HG02642 (cell line): ENCODE measurements around the gene GAREM1.
"Not testable (repeated sequence)": the region's sequence is repeated elsewhere in the genome, so short reads cannot be mapped to it uniquely, and the experiment has no call there.

Source experiments
- ATAC-seq: cut with Tn5 transposase; IDR thresholded peaks from one replicate; pipeline ENCODE4 v1.9.1; 2021; ENCODE audit warnings: mild to moderate bottlenecking; ENCODE audit not compliant: unreplicated experiment, poor library complexity

GAREM1 gene

DNA sequence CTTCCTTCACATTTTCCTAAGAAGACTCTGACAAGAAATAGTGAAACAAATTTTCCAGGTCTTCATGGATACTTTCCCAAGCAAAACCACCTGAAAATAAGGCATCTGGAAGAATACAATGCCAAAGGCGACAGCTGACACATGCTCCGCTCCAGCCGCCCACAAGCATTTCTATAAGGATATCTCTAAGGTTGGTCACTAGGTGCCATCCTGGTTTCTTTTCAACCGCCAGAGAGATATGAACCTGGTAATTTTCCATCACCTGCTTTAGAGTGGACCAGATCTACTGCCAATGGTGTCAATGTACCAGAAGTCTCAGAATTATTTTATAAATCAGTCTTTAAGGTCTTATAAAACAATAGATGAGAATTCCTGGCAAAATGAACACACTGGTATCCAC lies 97.2 kb downstream of the GAREM1 start:
- ATAC-seq: no peak

DNA sequence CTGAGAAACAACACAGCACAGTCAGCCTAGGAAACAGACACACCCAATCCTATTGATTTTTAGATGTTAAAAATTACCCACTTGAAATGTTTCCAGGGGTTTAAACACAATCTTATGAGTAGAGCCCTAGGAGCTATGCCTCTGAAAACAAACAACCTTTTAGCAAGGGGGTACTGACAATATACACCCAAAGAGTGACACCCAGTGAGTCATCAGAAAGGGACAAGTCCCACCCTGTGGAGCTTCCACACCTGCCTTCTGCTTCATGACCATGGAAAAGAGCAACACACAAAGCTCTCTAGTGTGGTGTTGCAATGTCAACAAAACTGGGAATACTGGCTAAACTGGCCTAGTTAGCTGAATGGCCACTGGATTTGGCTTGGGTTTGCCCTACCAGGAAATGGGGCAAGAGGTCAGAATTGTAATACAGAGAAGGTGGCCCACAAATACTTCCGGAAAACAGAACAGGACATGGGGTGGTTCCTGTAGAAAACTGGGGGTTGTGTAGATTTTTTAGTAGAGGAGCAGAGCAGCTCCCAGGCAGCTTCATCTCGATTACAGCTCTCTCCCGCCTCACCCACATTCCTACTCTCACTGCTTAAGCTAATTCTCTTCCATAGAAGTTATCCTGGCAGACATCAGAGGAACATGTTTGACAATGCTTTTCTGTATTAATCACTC lies 98.2 kb downstream of the GAREM1 start:
- ATAC-seq: no peak

DNA sequence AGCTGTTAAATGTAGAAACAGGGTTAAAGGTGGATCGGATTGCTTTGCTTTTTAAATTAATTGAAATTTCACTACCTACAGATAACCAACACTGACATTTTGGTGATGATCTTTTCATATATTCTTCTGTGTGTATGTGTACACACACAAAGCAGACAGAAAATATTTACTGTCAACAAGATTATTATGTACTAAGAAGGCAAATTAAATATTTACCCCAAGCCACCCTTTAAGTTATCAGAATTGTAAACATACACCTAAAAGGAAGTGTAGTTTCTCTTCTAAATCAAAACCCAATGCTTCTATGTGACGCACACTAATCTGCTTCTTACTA lies 98.7 kb downstream of the GAREM1 start:
- no peak for ATAC-seq

DNA sequence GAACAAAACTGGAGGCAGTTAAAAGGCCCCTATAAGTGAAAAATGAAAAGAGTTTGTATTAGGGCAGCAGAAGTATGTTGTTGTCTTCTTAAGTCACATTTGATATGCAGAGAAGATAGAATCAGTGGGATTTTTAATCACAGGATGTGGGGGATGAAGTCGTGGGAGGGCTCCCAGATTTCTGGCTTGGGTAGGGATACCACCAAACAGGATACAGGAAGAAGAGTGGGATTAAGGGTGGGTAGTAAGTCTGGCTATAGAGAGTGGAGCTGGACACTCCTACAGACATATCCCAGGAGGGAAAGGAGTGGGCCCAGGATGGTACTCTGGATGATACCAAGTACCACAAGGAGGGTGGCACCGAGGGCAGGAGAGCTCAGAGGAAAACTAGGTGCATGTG lies 99.3 kb downstream of the GAREM1 start:
- no peak for ATAC-seq

DNA sequence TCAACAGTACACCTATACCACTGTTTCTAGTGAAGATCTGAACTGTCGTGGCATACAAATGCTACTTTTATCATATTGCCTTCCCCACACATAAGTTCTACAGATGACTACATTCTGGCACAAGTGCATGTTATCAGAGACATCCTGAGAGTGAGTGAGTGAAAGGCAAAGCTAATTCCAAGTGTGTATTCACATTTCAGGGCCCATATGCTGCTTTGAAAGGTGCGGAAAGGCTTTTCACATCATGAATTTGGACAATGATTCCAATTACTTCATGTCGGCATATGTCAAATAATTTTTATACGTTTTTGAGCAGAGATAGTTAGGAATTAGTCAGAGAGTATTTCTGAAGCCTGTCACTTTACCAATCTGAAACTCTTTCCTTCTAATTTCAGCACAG lies 101.7 kb downstream of the GAREM1 start:
- no peak for ATAC-seq

DNA sequence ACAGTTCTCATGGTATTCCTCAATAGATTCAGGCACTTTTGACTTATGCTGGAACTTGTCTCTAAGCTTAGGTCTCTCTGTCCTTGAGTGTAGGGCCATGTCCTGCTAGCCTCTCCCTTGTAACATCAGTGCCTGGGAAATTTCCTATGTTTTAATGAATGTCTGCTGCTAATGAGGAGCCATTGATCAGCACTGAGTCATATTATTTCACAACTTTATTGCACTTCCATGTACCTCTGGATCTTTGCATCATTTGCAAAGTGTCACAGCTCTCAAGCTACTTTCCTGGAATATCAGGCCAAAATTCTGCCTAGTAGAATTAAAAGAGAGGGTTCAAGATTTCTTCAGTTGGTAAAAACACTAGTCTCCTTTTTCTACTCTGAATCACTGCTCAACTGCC lies 102.5 kb downstream of the GAREM1 start:
- ATAC-seq: no peak

DNA sequence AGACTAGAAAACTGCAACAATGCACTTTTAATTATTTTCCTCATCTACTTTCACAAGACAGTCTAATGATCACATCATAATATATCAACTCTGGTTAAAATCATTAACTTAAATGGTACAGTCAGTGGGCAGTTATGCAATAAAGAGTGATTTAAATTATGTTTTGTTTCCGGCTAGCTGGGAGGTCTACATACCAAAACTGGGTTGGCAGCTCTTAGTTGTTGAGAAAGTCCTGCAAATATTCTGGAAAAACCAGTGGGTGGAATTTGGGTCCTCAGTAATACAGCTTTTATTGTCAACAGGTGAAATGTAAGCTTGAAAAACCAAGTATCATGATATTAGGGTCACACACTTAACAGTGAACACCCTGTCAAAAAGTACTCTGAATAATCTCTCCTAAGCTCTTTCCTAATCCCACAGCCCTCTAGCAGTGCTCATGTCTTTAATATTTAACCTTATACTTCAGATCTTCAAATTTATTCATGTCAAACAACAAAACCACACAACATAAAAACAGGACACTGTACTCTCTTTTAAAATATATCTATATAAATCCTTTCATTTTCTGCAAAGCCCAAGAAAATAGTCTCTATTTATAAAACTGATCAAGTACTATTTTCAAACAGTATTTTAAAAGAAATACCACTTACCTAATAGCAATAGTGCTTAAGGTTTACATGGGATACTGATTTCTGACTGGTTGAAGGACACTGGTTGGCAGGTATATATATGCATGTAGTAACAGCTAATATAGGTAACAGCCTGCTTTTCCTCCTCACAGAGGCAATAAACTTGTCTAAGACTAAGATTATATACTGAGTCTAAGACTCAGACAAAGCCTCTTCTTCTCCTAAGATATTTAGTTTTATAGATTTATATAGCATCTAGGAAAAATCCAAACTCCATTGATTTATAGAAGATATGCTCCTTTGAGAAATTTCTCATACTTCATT lies 103.8 kb downstream of the GAREM1 start:
- no peak for ATAC-seq

DNA sequence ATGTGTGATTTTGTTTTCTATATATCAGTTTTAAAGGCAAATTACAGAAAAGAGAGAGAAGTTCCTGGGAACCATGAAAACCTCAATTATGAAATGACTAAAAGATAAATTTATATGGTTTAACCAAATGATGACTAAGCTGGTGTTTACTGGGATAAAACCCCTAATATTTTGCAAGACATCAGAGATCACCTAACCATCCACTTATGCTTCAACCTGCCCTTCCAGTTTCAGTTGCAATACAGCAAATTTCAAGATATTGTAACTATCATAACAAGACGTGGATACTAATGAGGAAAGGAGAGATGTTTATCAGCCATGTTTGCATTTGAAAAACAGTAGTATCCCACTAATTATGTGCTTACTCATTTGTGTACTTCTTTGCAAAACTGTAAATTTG lies 108.2 kb downstream of the GAREM1 start:
- ATAC-seq: no peak

DNA sequence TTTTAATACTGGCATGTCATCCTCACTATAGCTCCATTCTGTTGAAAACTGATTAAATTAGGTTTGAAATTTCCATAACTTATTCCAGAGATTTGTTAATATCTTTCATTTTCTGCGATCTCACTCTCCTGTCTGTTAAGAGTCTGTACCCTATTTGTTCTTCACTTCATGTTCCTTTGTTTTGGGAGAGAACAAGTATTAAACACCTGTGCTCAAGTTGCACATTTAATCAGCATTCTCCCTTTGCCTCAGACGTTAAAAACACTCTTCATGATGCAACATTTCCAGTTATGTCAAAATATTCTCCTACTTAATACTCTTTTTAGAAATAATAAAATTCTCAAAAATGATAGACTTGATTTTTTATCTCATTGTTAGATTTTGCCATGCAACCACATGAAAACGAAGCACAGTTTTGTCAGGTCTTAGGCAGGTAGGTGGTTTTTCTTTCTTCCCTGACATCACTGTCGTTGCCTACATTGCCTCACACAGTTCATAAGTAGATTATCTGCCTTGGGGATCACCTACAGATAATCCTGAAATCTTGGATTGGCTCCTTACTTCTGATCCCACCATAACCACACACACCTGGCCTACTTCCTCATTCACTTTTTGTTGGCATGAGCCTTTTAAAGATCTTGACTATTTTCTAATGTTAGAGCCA lies 109.9 kb downstream of the GAREM1 start:
- ATAC-seq: no peak

DNA sequence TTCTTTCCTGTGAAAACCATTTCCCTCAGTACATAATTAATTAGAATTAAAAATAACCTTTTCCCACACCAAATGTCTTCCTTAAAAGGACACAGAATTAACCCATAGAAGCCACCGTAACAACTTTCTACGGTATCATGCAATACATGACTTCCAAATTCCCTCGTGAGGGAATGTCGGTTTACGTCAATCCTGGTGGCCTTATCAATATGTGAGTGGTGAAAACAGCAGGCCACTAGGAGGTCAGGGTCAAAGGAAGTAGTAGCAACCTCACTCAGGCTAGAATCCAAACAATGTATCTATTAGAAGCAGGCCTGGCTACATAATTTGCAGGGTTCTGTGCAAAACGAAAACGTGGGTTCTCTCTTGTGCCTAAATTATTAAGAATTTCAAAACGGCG lies 112.2 kb downstream of the GAREM1 start:
- ATAC-seq: no peak

DNA sequence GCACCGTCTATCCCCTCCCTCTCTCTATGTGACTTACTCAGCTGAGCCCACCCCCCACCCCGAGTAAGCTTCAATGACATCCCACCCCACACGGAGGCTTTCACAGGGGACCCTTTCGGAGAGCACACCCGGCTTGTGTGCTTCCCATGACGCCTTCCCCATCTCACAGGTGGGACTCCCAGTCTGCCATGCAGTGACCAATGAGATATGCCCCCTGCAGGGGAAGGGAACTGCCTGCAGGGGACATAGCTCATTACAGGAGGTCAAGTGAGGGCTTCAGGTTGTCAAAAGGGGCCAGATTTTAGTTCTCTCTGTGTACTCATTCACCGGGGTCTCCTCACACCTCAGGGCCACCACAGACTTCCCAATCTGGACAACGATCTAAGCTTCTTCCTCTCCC lies 112.6 kb downstream of the GAREM1 start:
- ATAC-seq: no peak

DNA sequence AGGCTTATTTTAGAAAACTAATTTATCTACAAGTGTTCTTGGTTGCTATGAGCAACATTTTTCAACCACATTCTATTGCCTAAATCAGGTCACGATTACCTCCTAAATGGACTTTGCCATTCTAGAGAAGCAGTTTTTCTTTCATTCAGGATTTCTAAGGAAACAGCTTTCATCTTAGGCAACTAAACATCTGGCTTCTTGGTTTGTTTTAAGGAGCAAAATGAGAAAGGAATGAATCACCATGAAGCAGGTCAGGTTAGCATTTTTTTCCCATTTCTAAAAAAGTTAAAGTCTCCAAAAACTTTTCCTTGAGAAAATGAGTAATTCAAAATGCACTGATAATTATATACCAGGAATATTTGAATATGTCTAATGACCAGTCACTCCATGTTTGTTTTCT lies 114.8 kb downstream of the GAREM1 start:
- no peak for ATAC-seq

DNA sequence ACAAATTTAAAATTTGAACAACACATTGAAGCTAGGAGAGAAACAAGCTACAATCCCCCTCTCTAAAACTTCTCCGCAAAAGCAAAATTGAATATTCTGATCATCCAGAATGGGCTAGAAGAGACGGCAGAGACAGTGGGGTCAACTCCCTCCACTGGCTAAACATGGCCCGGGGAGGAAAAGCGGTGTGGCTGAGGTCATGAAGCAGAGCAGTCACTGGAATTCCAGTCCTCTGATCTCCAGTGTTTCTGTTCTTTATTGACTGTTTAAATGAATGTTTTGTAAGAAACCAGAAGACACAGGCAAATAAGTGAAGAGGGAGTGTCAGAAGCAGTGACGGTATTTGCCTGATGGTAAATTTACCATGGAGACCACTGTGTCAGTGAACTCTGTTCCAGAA lies 116.2 kb downstream of the GAREM1 start:
- no peak for ATAC-seq

DNA sequence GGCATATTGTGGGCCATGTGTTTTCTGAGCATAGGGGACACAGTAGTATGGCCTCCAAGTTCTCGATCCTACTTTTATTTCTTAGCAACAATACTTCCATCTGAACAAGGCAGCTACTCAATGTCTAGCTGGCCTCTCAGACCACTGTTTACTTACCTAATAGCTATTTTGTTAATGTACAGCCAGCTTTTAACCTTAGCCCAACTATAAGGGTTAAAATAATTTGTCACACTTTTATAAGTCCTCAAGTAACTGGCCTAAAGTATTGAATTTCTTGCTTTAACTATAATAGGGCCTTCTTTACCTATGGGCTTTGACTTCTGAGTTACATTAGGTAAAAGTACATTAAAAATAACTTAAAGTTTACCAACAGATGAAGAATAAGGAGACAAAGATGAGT lies 117.4 kb downstream of the GAREM1 start:
- no peak for ATAC-seq

DNA sequence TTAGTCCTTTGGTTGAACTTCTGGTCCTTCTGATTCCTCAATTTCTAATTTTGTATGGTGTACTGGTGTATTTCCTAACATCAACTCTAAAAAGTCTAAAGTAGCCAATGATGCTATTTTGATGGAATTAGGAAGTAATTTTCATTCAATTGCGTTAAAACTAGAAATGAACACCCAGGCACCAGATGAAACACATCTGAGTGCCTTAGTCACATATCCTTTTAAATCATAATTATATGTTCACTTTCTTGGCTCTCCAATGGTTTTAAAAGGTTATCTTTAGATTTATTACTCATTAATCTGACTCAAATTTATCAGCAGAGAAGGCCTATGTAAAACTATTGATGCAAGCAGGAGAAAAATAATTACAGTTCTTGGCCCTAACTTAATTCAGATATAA lies 119.7 kb downstream of the GAREM1 start:
- no peak for ATAC-seq

DNA sequence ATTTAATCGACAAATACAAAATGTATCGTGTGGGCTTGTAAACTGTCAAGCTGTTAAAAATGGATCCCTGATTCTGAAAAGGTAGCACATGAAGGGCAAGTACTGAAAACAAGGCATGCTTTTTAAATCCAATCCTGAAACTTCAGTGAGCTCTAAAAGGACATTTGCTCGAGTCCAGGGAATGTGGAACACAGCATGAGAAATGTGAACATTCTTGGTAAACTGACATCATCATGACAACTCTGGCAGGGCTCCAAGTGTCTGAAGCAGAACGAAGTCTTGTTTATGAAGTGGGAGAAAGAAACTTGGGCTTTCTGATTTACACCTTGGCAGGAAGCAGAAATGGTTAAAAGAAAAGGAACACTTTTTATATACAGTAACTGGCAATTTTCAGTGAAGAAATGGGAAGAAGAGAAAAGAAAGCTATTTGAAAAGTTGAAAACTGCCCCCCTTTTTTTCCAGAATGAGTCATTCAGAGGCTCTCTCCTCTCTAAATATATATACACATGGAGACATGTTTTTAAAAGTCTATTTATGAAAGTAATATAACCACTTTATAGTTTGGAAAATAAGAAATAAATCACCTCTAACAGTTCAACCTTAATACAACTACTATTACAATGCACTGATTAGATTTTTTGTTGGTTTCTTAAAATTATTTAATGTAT lies 120.8 kb downstream of the GAREM1 start:
- ATAC-seq: no peak

DNA sequence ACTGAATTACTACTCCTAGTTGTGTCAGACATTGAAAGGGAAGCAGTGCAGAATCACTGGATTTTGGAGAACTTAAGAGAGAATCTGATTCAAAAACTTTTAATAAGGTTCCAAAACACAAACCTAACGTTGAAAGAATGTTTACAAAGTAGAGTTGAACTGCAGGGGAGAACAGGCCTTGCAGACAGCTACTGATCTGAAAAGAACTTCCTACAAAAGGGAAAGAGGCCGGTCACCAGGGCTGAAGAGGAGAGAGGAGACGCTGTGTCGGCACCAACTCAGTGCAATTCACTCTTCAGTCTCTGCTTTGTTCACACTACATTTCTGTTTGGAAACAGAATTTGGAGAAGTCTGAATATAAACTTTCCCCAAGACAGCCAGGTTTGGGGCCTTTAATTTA lies 124.0 kb downstream of the GAREM1 start:
- ATAC-seq: no peak

DNA sequence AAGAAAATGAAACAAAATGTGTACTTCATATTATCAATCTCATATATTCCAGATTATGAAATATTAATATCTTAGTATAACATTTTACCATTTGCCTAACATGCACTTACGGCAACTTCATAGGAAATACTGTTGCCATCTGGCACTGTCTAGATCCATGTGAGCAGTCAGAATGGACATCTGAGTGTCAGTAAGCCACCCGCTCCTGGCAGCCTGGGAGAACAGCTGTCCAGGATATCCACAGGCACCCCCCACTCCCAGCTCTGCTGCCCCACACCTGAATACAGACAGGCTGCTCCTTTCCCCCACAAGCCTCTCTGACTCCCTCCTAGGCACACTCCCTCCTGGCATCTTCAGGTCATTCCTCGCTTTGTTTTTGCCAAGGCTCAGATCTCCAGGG lies 127.0 kb downstream of the GAREM1 start:
- no peak for ATAC-seq

DNA sequence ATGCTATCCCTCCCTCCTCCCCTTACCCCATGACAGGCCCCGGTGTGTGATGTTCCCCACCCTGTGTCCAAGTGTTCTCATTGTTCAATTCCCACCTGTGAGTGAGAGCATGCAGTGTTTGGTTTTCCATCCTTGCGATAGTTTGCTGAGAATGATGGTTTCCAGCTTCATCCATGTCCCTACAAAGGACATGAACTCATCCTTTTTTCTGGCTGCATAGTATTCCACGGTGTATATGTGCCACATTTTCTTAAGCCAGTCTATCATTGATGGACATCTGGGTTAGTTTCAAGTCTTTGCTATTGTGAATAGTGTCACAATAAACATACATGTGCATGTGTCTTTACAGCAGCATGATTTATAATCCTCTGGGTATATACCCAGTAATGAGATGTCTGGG lies 129.6 kb downstream of the GAREM1 start:
- not testable (repeated sequence) for ATAC-seq

DNA sequence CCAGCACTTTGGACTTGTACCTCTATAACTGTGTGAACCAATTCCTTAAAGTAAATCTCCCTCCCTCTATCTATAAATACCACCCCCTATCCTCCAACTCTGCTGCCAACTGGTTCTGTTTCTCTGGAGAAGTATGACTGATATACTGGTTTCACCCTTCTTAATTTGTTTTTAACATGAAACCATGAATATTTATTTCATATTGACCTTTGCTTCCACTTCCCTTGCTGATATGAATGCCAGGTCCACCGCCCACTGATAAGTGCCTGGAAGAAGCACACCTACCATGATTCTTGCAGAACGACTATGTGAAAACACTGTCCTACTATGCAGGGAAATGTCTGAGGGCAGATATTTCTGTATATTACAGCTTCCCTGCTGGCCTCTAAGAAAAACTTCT lies 131.6 kb downstream of the GAREM1 start:
- no peak for ATAC-seq

DNA sequence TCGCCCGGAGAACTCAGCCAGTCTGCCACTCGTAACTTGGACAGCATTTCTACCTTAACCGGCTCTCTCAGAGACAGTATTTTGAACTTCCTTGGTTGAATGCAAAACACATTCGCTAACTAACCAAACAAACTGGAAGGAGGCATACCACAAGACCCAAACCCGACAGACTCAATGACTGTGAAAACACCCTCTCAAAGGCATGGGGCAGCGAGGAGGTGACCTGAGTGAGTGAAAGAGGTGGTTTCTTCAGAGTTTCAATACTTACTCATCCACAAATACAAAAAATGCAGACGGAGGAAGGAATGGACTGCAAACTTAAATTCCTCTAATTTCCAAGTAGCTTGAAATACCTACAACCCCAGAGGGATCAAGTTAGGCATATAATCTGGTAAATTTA lies 132.9 kb downstream of the GAREM1 start:
- ATAC-seq: no peak
